CD4-positive, alpha-beta memory T cell (primary cell): Measurements from ENCODE around the gene APOL1. TPM values are rescaled to one million over a fixed set of nuclear protein-coding genes. Genes with fewer than 3 reads are reported as not detected.
"Not testable (repeated sequence)": the region's sequence is repeated elsewhere in the genome, so short reads cannot be mapped to it uniquely, and the experiment has no call there.

Experiments
- CTCF ChIA-PET: fragments of 350-600 bp; sonication (Branson Sonifier 250); formaldehyde crosslinking; loops from one replicate; lab custom pipeline; 2021; ENCODE audit warnings: inconsistent platforms; ENCODE audit not compliant: partially characterized antibody; lab: Charles Lee
- POLR2A ChIA-PET: fragments of 350-600 bp; sonication (Branson Sonifier 250); formaldehyde crosslinking; loops from one replicate; lab custom pipeline; 2021; ENCODE audit not compliant: partially characterized antibody; lab: Charles Lee
- DNase-seq, 5 donors: peaks; one replicate each; pipeline versions ENCODE4 v3.0.0 to v3.0.0-alpha.2; 2020 to 2022; ENCODE audit warnings: mixed read lengths in 1 of 5
- H3K27ac ChIP-seq: one replicate; pipeline ENCODE4 v1.7.0; 2013; ENCODE audit warnings: low read depth, low read length
- H3K27me3 ChIP-seq: 2 replicates; pipeline ENCODE4 v1.7.0; 2013; ENCODE audit warnings: mild to moderate bottlenecking, low read length, moderate library complexity; ENCODE audit not compliant: insufficient read depth
- H3K36me3 ChIP-seq: 2 replicates; pipeline ENCODE4 v1.7.0; 2013; ENCODE audit warnings: mild to moderate bottlenecking, low read length, moderate library complexity; ENCODE audit not compliant: insufficient read depth
- H3K4me1 ChIP-seq: 2 replicates; pipeline ENCODE4 v1.7.0; 2013; ENCODE audit warnings: mild to moderate bottlenecking, low read length, moderate library complexity; ENCODE audit not compliant: insufficient read depth
- H3K4me3 ChIP-seq, 2 donors: one replicate each; pipeline ENCODE4 v1.7.0; 2013; ENCODE audit warnings: low read length in 2 of 2, mild to moderate bottlenecking in 1 of 2
- H3K9me3 ChIP-seq, 2 donors: one replicate each; pipeline ENCODE4 v1.7.0; 2013; ENCODE audit warnings: low read length in 2 of 2, control low read depth in 1 of 2; ENCODE audit not compliant: control insufficient read depth in 1 of 2
- H3K27ac Mint-ChIP-seq, 7 donors: one replicate each; pipeline ENCODE4 v1.8.0; 2020 to 2021; ENCODE audit warnings: mixed read lengths in 7 of 7, mild to moderate bottlenecking in 6 of 7, inconsistent platforms in 3 of 7, moderate library complexity in 3 of 7
- H3K27me3 Mint-ChIP-seq, 2 donors: one replicate each; pipeline ENCODE4 v1.8.0; 2020 to 2021; ENCODE audit warnings: mixed read lengths in 2 of 2
- H3K36me3 Mint-ChIP-seq, 2 donors: one replicate each; pipeline ENCODE4 v1.8.0; 2020 to 2021; ENCODE audit warnings: mixed read lengths in 2 of 2, inconsistent platforms in 1 of 2, mild to moderate bottlenecking in 1 of 2
- H3K4me1 Mint-ChIP-seq, 4 donors: one replicate each; pipeline ENCODE4 v1.8.0; 2020 to 2021; ENCODE audit warnings: mixed read lengths in 4 of 4, mild to moderate bottlenecking in 1 of 4
- H3K4me3 Mint-ChIP-seq, 8 donors: one replicate each; pipeline ENCODE4 v1.8.0; 2020 to 2021; ENCODE audit warnings: mixed read lengths in 8 of 8, mild to moderate bottlenecking in 7 of 8, moderate library complexity in 6 of 8, inconsistent platforms in 3 of 8
- H3K9me3 Mint-ChIP-seq, 8 donors: one replicate each; pipeline ENCODE4 v1.8.0; 2020 to 2021; ENCODE audit warnings: mixed read lengths in 8 of 8, mild to moderate bottlenecking in 5 of 8, inconsistent platforms in 3 of 8, moderate library complexity in 1 of 8
- intact Hi-C: fragments of 100-400 bp; cut with micrococcal nuclease; formaldehyde crosslinking; loops from one replicate; pipeline ENCODE4 v1.15.1; 2023
- polyA plus RNA-seq, 2 donors: library from polyadenylated mRNA; unstranded; fragments of 300-500 nt; fragmentation: Illumina TruSeq; gene quantifications; one replicate each; pipeline ENCODE4 v1.2.3, GENCODE V29; 2021
- total RNA-seq, 2 experiments: library from RNA; stranded (reverse); gene quantifications; one replicate each; pipeline ENCODE4 v1.2.3, GENCODE V29; 2021

The APOL1 gene
- 10 to 100 TPM; 27.5 to 31.2 TPM for total RNA-seq
- polyA plus RNA-seq = 10 to 100 TPM in 1 of 2 donors, 1 to 10 TPM in 1; 6.3 to 24.9 TPM

GRCh38 chr22:36252754-36253522 lies at the start of gene APOL1:
Gene APOL1, plus strand, starts transcription at chr22:36253133. Its CDS starts 1,823 bp downstream, at chr22:36254956.
- peak within 1 kb of the TSS; percentile 85 to 97 (median 95) for H3K27ac Mint-ChIP-seq
- H3K9me3 Mint-ChIP-seq = peaks cover 0 to 4% (median 0%) of the 10 kb centered on the region in 8 donors
- peak within 1 kb of the TSS; percentile 36 to 56 for H3K4me3 ChIP-seq
- H3K27me3 ChIP-seq = no peaks in the 10 kb centered on the region
- intact Hi-C loops = loop anchor here (1.0 kb wide), 1 partner anchor 14 kb away; the partner anchor contains the start of gene APOL2
- H3K4me3 Mint-ChIP-seq = peak within 1 kb of the TSS; percentile 95 to 99 (median 97)
- peaks cover 15 to 30% of the 10 kb centered on the region in 2 donors for H3K36me3 Mint-ChIP-seq
- no peaks in the 10 kb centered on the region for H3K9me3 ChIP-seq
- peak within 1 kb of the TSS; percentile 73 for H3K27ac ChIP-seq
- peaks cover 6% of the 10 kb centered on the region for H3K36me3 ChIP-seq
- POLR2A ChIA-PET = interaction anchor here (1.0 to 3.2 kb wide), 5 partner anchors 11 to 94 kb away, joined by 3 to 44 read pairs (median 5); partner anchors contain the start of gene APOL2
- CTCF ChIA-PET = interaction anchor here (0.7 to 3.7 kb wide), 7 partner anchors 10 to 234 kb away, joined by 3 to 47 read pairs (median 4); partner anchors contain the start of gene APOL2
- peaks cover 38% of the 10 kb centered on the region for H3K4me1 ChIP-seq
- no peaks in the 10 kb centered on the region for H3K27me3 Mint-ChIP-seq
- peaks cover 30 to 65% (median 42%) of the 10 kb centered on the region in 4 donors for H3K4me1 Mint-ChIP-seq
- peak; percentile 59 to 70 (median 64) for DNase-seq

- DNase-seq = not testable (repeated sequence)
- CTCF ChIA-PET = interaction anchor here (1.3 kb wide), 1 partner anchor 74 kb away, joined by 4 read pairs; no protein-coding TSS in a partner anchor
These were observed 49.5 kb upstream of the APOL1 start for GRCh38 chr22:36203441-36203840.

GRCh38 chr22:36204001-36204631 lies 48.8 kb upstream of the APOL1 start:
- POLR2A ChIA-PET = no interaction called here
- intact Hi-C loops = no loop called here
- no peak for DNase-seq
- Mint-ChIP-seq H3K4me1 (no peaks in the 10 kb centered on the region), H3K4me3 (no peak overlapping the region), H3K27me3 (peaks cover 7 to 18% of the 10 kb centered on the region in 2 donors), H3K9me3 (peaks cover 0 to 5% (median 2%) of the 10 kb centered on the region in 8 donors), H3K36me3 (no peaks in the 10 kb centered on the region), H3K27ac (no peak overlapping the region)
- Histone ChIP-seq H3K4me1 (no peaks in the 10 kb centered on the region), H3K27ac (no peak overlapping the region), H3K9me3 (no peaks in the 10 kb centered on the region), H3K27me3 (no peaks in the 10 kb centered on the region), H3K4me3 (no peak overlapping the region), H3K36me3 (no peaks in the 10 kb centered on the region)
- CTCF ChIA-PET = interaction anchor here (0.7 to 1.3 kb wide), 3 partner anchors 10 to 74 kb away, joined by 4 to 5 read pairs (median 4); no protein-coding TSS in a partner anchor

More at GRCh38 chr22:36203441-36203840, 49.5 kb upstream of the APOL1 start:
- H3K27ac Mint-ChIP-seq = peak overlapping the region in 1 of 7 donors; percentile 74
- H3K27ac ChIP-seq, intact Hi-C loops, H3K27me3 ChIP-seq, H3K9me3 Mint-ChIP-seq, POLR2A ChIA-PET, H3K9me3 ChIP-seq, H3K4me1 ChIP-seq, H3K36me3 ChIP-seq, H3K4me3 ChIP-seq, H3K4me1 Mint-ChIP-seq, H3K36me3 Mint-ChIP-seq, H3K4me3 Mint-ChIP-seq: not testable (repeated sequence)
- peaks cover 7 to 16% of the 10 kb centered on the region in 2 donors for H3K27me3 Mint-ChIP-seq

- ChIA-PET POLR2A (no interaction called here), CTCF (interaction anchor here (0.7 to 1.5 kb wide), 4 partner anchors 9 to 73 kb away, joined by 3 to 5 read pairs (median 4); partner anchors contain the start of gene APOL2)
- intact Hi-C loops = no loop called here
- DNase-seq = no peak
- no peak overlapping the region for H3K4me3 Mint-ChIP-seq
- Histone ChIP-seq H3K27ac (no peak overlapping the region), H3K4me1 (no peaks in the 10 kb centered on the region), H3K4me3 (no peak overlapping the region), H3K36me3 (no peaks in the 10 kb centered on the region), H3K27me3 (no peaks in the 10 kb centered on the region), H3K9me3 (no peaks in the 10 kb centered on the region)
- no peak overlapping the region for H3K27ac Mint-ChIP-seq
- H3K4me1 Mint-ChIP-seq = no peaks in the 10 kb centered on the region
- peaks cover 7 to 22% of the 10 kb centered on the region in 2 donors for H3K27me3 Mint-ChIP-seq
- no peaks in the 10 kb centered on the region for H3K36me3 Mint-ChIP-seq
- peaks cover 0 to 9% (median 7%) of the 10 kb centered on the region in 8 donors for H3K9me3 Mint-ChIP-seq
These were observed 48.3 kb upstream of the APOL1 start for GRCh38 chr22:36204632-36205015.

GRCh38 chr22:36205573-36205972 lies 47.4 kb upstream of the APOL1 start:
- H3K4me1 Mint-ChIP-seq, H3K27ac ChIP-seq, H3K27me3 ChIP-seq, H3K27ac Mint-ChIP-seq, H3K4me1 ChIP-seq, H3K36me3 Mint-ChIP-seq, H3K4me3 ChIP-seq, H3K36me3 ChIP-seq, POLR2A ChIA-PET, intact Hi-C loops, H3K9me3 ChIP-seq, DNase-seq: not testable (repeated sequence)
- H3K9me3 Mint-ChIP-seq = peaks cover 0 to 15% (median 7%) of the 10 kb centered on the region in 8 donors
- H3K4me3 Mint-ChIP-seq = peak overlapping the region in 1 of 8 donors; percentile 62
- peaks cover 6 to 22% of the 10 kb centered on the region in 2 donors for H3K27me3 Mint-ChIP-seq
- CTCF ChIA-PET = interaction anchor here (1.5 kb wide), 1 partner anchor 34 kb away, joined by 3 read pairs; the partner anchor contains the start of gene APOL2

- Histone ChIP-seq H3K9me3 (no peaks in the 10 kb centered on the region), H3K4me1 (peaks cover 5% of the 10 kb centered on the region), H3K27me3 (no peaks in the 10 kb centered on the region), H3K4me3 (no peak overlapping the region), H3K27ac (no peak overlapping the region), H3K36me3 (no peaks in the 10 kb centered on the region)
- H3K4me3 Mint-ChIP-seq = no peak overlapping the region
- no peak for DNase-seq
- H3K36me3 Mint-ChIP-seq = no peaks in the 10 kb centered on the region
- H3K27me3 Mint-ChIP-seq = peaks cover 8 to 25% of the 10 kb centered on the region in 2 donors
- POLR2A ChIA-PET = no interaction called here
- peak overlapping the region in 1 of 7 donors; percentile 6 for H3K27ac Mint-ChIP-seq
- peaks cover 2 to 4% (median 3%) of the 10 kb centered on the region in 4 donors for H3K4me1 Mint-ChIP-seq
- H3K9me3 Mint-ChIP-seq = peaks cover 0 to 15% (median 7%) of the 10 kb centered on the region in 8 donors
- CTCF ChIA-PET = no interaction called here
- intact Hi-C loops = no loop called here
These were observed 46.7 kb upstream of the APOL1 start for GRCh38 chr22:36206255-36206654.
